Measurements from ENCODE around the gene ABR. TPM values are rescaled to one million over a fixed set of nuclear protein-coding genes. Genes with fewer than 3 reads are reported as not detected.

The ABR gene
- total and polyA plus RNA-seq, 2 of the 8 experiments (the other 6 are each of a cell fraction or from before 2014, with no cell fraction given), result 44.8 to 47.2 TPM

DNA sequence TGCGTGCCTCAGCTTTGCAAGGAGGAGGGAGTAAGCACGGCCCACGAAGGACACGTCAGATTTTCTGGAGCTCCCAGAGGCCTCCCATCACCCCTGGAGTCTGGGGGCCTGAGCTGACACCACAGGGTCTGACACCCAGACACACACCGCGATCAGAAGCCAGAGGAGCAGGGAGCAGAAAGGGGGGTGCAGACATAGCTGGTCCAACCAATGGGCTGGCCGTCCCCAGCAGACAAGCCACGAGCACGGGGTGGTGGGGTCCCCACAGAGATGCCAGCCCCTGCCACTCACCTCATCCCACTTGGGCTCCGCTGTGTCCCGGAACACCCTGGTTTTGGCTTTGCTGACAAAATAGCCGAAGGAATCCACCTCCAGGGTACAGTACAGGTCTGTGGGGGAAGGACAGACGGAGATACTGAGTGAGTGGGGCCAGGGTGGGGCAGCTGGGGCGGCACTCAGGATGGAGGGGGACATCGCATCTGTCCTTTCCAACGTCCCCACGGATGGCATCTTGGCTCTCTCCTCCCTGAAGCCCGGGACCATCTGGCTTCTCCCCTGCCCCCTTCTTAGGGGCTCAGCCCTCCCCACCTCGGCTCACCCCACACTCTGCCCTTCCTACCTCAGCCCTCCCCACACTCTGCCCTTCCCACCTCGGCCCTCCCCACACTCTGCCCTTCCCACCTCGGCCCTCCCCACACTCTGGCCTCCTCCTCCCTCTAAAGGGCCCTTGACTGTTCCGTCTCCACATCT is 129.4 kb downstream of the ABR start:
- no peaks in the 10 kb centered on the region for H3K9me3 ChIP-seq (ENCODE audit: insufficient read depth in 2 of 2, low read depth in 1 of 2, low read length in 1 of 2)
- H4K5ac ChIP-seq (ENCODE audit: insufficient read length, low read depth, low read length), result no peak overlapping the region
- H3K36me3 ChIP-seq (ENCODE audit: control insufficient read depth in 2 of 4, insufficient read depth in 4 of 4, low read length in 3 of 4), result no peaks in the 10 kb centered on the region; a peak in 1 of 8 replicates
- no peaks in the 10 kb centered on the region for H3K4me1 ChIP-seq (replicated peaks in 1 of 4; ENCODE audit: control insufficient read depth in 3 of 4, insufficient read depth in 4 of 4, low read length in 3 of 4)
- H3K4me3 ChIP-seq (ENCODE audit: extremely low read depth in 1 of 4, insufficient read depth in 2 of 4, low read depth in 3 of 4, low read length in 4 of 4), result no peak overlapping the region
- H3K79me1 ChIP-seq (ENCODE audit: low read depth, low read length), result no peaks in the 10 kb centered on the region
- no peak overlapping the region for H3K14ac ChIP-seq (ENCODE audit: insufficient read length)
- H3K23me2 ChIP-seq (ENCODE audit: low read depth, low read length), result no peaks in the 10 kb centered on the region
- no peak overlapping the region for H2AK5ac ChIP-seq (ENCODE audit: low read depth, low read length)
- no peak overlapping the region for H3K23ac ChIP-seq (ENCODE audit: insufficient read length)
- whole genome bisulfite sequencing, 2 experiments (ENCODE audit: extremely low coverage in 1 of 2, insufficient coverage in 1 of 2, insufficient read length in 1 of 2, insufficient replicate concordance in 2 of 2, low coverage in 1 of 2, low lambda C conversion rate in 2 of 2, missing lambda C conversion rate in 1 of 2), result 81% methylated on average over 16 of the region's 22 CpGs; no CpG with 5 or more reads in 1 of the 2 experiments
- no peak overlapping the region for H3K9ac ChIP-seq (replicated peaks in 1 of 4; ENCODE audit: extremely low read depth in 1 of 4, low read depth in 3 of 4, low read length in 3 of 4)
- POLR2A ChIA-PET (ENCODE audit: partially characterized antibody), result interaction anchor here (0.8 kb wide), 1 partner anchor 10 kb away, joined by 3 read pairs; no protein-coding TSS in a partner anchor
- H3K56ac ChIP-seq (replicated peaks; ENCODE audit: insufficient read length, low read depth, low read length), result no peak overlapping the region
- H3K4ac ChIP-seq (replicated peaks; ENCODE audit: insufficient read length, low read depth, low read length), result no peak overlapping the region
- FAIRE-seq (no peak), DNase-seq (ENCODE audit: low read depth in 1 of 2, low spot score in 2 of 2) (no peak)
- H3K27ac ChIP-seq (ENCODE audit: low read depth, low read length), result no peak overlapping the region
- H2BK120ac ChIP-seq (replicated peaks; ENCODE audit: low read depth, low read length), result no peak overlapping the region
- no peaks in the 10 kb centered on the region for H3K79me2 ChIP-seq (ENCODE audit: control insufficient read depth in 1 of 2, insufficient read depth in 2 of 2, low read length in 2 of 2)
- H4K8ac ChIP-seq (ENCODE audit: extremely low read depth, insufficient read depth, low read length), result no peak overlapping the region
- no peak overlapping the region for H2AFZ ChIP-seq (ENCODE audit: low read length)
- no peak overlapping the region for H4K91ac ChIP-seq (replicated peaks; ENCODE audit: insufficient read length, low read length)
- peaks cover 0 to 2% of the 10 kb centered on the region in 2 experiments for H4K20me1 ChIP-seq (replicated peaks in 1 of 2; ENCODE audit: control insufficient read depth in 1 of 2, insufficient read depth in 2 of 2, low read length in 2 of 2)
- no peak overlapping the region for H2BK15ac ChIP-seq (ENCODE audit: low read length)
- H3K4me2 ChIP-seq (ENCODE audit: insufficient read depth in 1 of 2, low read depth in 2 of 2, low read length in 2 of 2), result no peak overlapping the region
- H3K18ac ChIP-seq (ENCODE audit: extremely low read depth, low read length), result no peak overlapping the region
- H3K27me3 ChIP-seq (replicated peaks in 1 of 4; ENCODE audit: control insufficient read depth in 3 of 4, extremely low read depth in 1 of 4, insufficient read depth in 3 of 4, low read length in 3 of 4), result no peaks in the 10 kb centered on the region
- no peak overlapping the region for H2BK12ac ChIP-seq (ENCODE audit: low read depth, low read length)
- H2BK20ac ChIP-seq (ENCODE audit: low read length), result no peak overlapping the region
- CTCF ChIA-PET (ENCODE audit: partially characterized antibody), result interaction anchor here (0.5 to 2.9 kb wide), 2 partner anchors 8 to 188 kb away, joined by 3 to 14 read pairs; no protein-coding TSS in a partner anchor
- no peak overlapping the region for H2BK5ac ChIP-seq (ENCODE audit: low read depth, low read length)
- TF ChIP-seq TBP (IDR thresholded peaks at IDR 0.05; ENCODE audit: low read depth, low read length) (no peak), SRF (IDR thresholded peaks at IDR 0.05; ENCODE audit: low read depth, low read length) (no peak), CREB1 (IDR thresholded peaks at IDR 0.05) (no peak), EGR1 (IDR thresholded peaks at IDR 0.05; ENCODE audit: borderline replicate concordance, low read depth, low read length) (no peak), TEAD4 (IDR thresholded peaks at IDR 0.05; ENCODE audit: low read depth, low read length) (no peak), YY1 (IDR thresholded peaks at IDR 0.05; ENCODE audit: low read depth, low read length) (no peak), RAD21 (IDR thresholded peaks at IDR 0.05 in 1 of 2, conservative IDR thresholded peaks at IDR 0.05 in 1 of 2; ENCODE audit: low read depth in 2 of 2, low read length in 2 of 2) (no peak), SAP30 (IDR thresholded peaks at IDR 0.05; ENCODE audit: insufficient read depth, insufficient replicate concordance, low read length) (no peak), ZNF274 (IDR thresholded peaks at IDR 0.05; ENCODE audit: borderline replicate concordance, extremely low read depth, low read length) (no peak), EP300 (IDR thresholded peaks at IDR 0.05; ENCODE audit: borderline replicate concordance in 1 of 2, low read depth in 2 of 2, low read length in 2 of 2) (no peak), SP4 (IDR thresholded peaks at IDR 0.05; ENCODE audit: low read length) (no peak), RNF2 (IDR thresholded peaks at IDR 0.05; ENCODE audit: borderline replicate concordance, low read depth, low read length, missing control alignments, poor library complexity, severe bottlenecking) (no peak), POLR2AphosphoS5 (IDR thresholded peaks at IDR 0.05; ENCODE audit: low read depth, low read length) (no peak)
